Fibroblast of skin of abdomen (primary cell): ENCODE results near the gene SELENOW.

Experiments used
- DNase-seq: peaks from one replicate; pipeline ENCODE4 v3.0.0-alpha.2; 2013

The SELENOW gene

GRCh38 chr19:47824396-47824795, 45.9 kb downstream of the SELENOW start:
- no peak for DNase-seq

GRCh38 chr19:47826800-47827199, 48.3 kb downstream of the SELENOW start:
- no peak for DNase-seq

DNA sequence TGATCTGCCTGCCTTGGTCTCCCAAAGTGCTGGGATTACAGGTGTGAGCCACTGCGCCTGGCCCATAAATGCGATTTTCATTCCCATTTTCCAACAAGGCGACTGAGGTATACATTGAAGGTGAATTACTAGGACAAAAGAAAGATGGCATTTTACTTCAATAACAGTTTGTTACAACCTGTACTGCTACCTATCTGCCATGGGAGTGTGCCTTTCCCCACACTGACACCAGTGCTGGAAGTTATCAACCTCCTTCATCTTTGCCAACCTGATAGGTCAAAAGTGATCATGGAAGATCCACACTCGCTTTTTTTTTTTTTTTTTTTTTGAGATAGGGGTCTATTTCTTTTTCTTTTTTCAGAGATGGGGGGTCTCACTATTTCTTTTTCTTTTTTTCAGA, 54.2 kb downstream of the SELENOW start:
- no peak for DNase-seq
